WTC11 (cell line): ENCODE measurements around the gene SCG5.

Source experiments
- CTCF ChIP-seq: fragments of 200-600 bp; IDR thresholded peaks from 2 replicates; pipeline ENCODE4 v1.8.0; 2022; ENCODE audit warnings: antibody characterized with exemption
- ETV6 ChIP-seq: sonication (generic); formaldehyde crosslinking; IDR thresholded peaks from 2 replicates; pipeline ENCODE4 v1.8.1; 2022; ENCODE audit warnings: mild to moderate bottlenecking, missing genetic modification reagents
- SP1 ChIP-seq: sonication (generic); formaldehyde crosslinking; conservative IDR thresholded peaks from 2 replicates; pipeline ENCODE4 v1.8.1; 2022; ENCODE audit warnings: missing genetic modification reagents
- USF2 ChIP-seq: sonication (generic); formaldehyde crosslinking; IDR thresholded peaks from 2 replicates; pipeline ENCODE4 v1.8.1; 2023; ENCODE audit warnings: mild to moderate bottlenecking, missing genetic modification reagents, moderate library complexity

GRCh38 chr15:32636410-32636809 is 5.1 kb upstream of the SCG5 start:
- no peak for TF ChIP-seq USF2 (CRISPR knock-in tag)
- TF ChIP-seq SP1 (CRISPR knock-in tag) = no peak
- no peak for TF ChIP-seq CTCF
- TF ChIP-seq ETV6 (CRISPR knock-in tag) = no peak
